Hematopoietic multipotent progenitor cell (in vitro differentiated cells): ENCODE results near the gene ZCCHC24. TPM values are rescaled to one million over a fixed set of nuclear protein-coding genes. Genes with fewer than 3 reads are reported as not detected.

ENCODE experiments used
- DNase-seq, 3 donors: peaks; one replicate each; pipeline ENCODE4 v3.0.0-alpha.2; 2011 to 2015; ENCODE audit warnings: low read depth in 2 of 3, low spot score in 2 of 3
- total RNA-seq: library from RNA; depleted of rRNA; stranded (reverse); fragments of >200 nt; gene quantifications from one replicate; pipeline ENCODE4 v1.2.3, GENCODE V29; 2012

Gene ZCCHC24
- total RNA-seq, 1 donor: 2.2 TPM

DNA sequence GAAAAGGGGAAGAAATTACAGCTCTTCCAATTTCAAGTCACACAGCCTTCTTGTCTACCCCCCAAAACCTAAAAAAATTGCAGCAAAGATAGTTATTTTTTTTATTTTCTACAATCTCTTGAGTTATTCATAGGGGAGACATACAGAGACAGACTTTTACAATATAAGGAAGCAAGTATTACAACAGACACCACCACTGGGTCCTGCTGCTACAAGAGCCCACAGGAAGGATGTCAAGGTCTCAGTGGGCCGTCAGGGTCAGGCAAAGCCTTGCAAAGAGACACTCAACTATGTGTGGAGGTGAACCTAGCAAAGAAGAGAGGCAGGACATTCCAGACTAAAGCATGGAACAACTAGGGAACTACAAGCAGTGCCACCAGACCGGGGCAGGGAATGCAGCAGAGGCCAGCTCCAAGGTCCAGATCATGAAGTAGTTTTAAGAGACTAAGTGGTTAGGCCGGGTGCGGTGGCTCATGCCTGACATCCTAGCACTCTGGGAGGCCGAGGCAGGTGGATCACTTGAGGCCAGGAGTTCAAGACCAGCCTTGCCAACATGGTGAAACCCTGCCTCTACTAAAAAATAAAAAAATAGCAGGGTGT lies 28.2 kb upstream of the ZCCHC24 start:
- peak in 1 of 3 donors; percentile 8 for DNase-seq

DNA sequence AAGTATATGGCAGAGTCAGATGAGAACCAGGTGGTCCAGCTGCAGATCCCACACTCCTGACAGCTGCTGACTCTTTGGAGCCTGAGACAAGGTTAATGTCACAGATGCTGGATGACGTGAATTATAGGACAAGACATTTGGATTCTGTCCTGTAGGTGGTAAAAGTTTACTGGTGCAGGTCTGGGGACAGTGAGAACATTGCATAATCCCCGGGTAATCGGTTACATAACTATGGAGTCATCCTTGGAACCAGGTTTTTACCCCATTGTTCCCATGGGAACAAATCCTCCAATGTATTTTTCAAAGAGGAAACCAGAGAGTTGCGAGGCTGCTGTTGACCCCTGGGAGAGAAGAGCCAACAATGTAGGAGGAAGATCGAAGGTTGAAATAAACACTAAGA lies 27.5 kb upstream of the ZCCHC24 start:
- DNase-seq: no peak

DNA sequence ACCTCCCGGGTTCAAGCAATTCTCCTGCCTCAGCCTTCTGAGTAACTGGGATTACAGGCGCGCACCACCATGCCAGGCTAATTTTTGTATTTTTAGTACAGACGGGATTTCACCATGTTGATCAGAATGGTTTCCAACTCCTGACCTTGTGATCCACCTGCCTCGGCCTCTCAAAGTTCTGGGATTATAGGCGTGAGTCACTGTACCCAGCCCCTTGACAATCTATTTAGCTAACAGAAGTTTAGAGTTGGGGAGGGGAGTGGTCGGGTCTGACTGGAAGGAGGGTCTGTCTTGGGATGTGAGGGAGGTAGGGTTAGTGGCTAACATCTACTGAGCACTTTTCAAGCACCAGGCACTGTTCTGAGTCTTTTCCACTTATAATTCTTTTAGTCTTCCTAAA lies 27.0 kb upstream of the ZCCHC24 start:
- no peak for DNase-seq

GRCh38 chr10:79471776-79472175 lies 26.4 kb upstream of the ZCCHC24 start:
- DNase-seq: no peak

- no peak for DNase-seq
These were observed 24.7 kb upstream of the ZCCHC24 start for GRCh38 chr10:79470096-79470495.

GRCh38 chr10:79468841-79469585 lies 23.6 kb upstream of the ZCCHC24 start:
- DNase-seq: no peak

GRCh38 chr10:79468015-79468560 lies 22.7 kb upstream of the ZCCHC24 start:
- no peak for DNase-seq

- no peak for DNase-seq
These were observed 19.9 kb upstream of the ZCCHC24 start for GRCh38 chr10:79465341-79465740.

DNA sequence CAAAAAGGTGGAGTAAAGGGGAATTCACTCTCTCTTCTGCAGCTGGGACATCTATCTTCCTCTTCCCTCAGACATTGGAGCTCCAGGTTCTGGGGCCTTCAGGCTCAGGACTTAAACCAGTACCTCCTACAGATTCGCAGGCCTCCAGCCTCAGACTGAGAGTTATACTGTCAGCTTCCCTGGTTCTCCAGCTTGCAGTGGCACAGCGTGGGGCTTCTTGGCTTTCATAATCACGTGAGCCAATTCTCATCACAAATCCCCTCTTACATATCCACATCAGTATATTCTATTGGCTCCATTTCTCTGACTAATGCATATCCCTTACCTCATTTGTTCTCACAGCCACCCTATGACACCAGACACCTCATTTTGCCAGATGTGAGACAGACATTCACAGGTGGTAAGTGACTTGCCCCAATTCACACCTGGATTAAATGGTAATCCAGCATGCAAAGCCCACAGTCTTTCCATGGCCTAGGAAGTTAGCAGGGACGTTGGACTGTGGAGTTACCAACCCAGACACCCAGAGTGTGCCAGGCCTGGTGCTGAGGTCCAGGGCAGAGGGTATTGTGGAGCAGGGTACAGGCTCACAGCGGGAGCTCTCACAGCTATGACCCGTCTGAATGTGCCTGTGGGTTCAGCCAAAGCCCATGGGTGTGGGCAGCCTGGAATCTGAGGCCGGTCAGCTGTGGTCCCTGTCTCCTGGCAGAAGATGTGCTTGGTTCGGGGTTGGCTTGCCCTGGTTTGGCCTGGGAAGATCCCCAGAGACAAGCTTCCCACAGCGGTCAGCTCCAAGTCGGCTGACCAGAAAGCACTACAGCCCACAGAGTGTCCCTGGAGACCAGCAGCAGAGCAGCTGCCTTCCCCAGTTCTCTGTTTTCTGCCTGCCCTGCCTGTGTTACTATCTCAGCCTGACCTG lies 18.4 kb upstream of the ZCCHC24 start:
- no peak for DNase-seq

GRCh38 chr10:79460687-79461086 lies 15.3 kb upstream of the ZCCHC24 start:
- DNase-seq: no peak

DNA sequence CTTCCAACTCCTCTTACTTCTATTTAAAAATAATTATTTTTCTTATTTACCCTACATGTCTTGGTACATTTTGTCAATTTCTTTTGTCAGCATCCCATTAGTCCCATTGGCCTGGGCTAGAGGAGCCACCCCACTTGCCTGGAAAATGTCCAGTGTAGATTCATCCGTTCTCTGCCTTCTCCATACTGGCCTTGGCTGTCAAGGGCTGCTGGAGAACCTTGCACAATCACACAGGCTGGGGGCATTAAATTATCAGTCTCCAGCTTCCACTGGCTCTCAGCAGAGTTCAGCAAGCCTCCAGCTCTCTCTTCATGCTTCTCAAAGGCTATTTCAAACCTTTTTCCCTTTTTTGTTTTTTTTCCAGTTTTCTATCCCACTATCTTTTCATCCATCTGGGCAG lies 13.8 kb upstream of the ZCCHC24 start:
- no peak for DNase-seq

- no peak for DNase-seq
These were observed 13.1 kb upstream of the ZCCHC24 start for GRCh38 chr10:79458483-79458882.

DNA sequence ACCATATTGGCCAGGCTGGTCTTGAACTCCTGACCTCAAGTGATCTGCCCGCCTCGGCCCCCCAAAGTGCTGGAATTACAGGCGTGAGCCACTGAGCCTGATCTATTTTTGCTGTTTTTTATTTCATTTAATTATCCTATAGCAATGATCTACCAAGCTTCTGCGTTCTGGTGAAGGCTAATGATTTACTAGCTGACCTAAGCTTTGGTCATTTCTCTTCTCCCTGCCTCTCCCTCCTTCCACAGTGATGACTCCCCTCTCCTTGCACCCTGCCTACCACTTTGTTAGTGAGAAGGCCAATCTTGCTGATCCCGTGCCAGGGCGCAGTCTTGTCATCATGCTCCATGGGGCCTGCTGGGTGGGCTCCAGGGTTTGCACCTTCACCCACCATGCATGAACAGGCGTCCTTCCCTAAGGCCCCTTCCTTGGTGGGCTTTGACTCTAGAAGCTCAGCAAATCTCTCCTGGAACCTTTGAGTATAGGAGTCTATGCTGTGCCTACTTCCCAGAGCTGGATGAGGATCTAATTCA lies 11.9 kb upstream of the ZCCHC24 start:
- DNase-seq: no peak

DNA sequence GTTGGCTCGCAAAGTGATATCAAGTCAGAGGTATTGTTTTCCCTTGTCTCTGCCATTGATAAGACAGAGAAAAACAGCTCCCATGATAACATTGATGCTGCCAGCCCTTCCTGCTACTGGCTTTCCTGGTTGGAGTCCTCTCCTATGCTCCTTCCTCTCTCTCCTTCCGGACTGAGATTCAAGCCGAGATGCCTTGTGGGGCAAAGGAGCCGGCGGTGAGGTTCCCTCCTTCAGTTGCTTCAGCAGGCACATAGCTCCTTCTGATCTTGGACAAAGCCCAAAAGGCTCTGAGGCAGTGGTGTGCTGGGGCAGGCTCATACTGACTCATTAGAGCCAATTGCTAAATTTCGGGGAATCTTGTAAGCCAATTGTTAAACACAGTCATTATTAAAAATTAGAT lies 8.8 kb upstream of the ZCCHC24 start:
- no peak for DNase-seq

- no peak for DNase-seq
These were observed 8.0 kb upstream of the ZCCHC24 start for GRCh38 chr10:79453392-79453791.

GRCh38 chr10:79452174-79452611 lies 6.8 kb upstream of the ZCCHC24 start:
- no peak for DNase-seq

GRCh38 chr10:79451046-79451699 lies 5.7 kb upstream of the ZCCHC24 start:
- DNase-seq: no peak

DNA sequence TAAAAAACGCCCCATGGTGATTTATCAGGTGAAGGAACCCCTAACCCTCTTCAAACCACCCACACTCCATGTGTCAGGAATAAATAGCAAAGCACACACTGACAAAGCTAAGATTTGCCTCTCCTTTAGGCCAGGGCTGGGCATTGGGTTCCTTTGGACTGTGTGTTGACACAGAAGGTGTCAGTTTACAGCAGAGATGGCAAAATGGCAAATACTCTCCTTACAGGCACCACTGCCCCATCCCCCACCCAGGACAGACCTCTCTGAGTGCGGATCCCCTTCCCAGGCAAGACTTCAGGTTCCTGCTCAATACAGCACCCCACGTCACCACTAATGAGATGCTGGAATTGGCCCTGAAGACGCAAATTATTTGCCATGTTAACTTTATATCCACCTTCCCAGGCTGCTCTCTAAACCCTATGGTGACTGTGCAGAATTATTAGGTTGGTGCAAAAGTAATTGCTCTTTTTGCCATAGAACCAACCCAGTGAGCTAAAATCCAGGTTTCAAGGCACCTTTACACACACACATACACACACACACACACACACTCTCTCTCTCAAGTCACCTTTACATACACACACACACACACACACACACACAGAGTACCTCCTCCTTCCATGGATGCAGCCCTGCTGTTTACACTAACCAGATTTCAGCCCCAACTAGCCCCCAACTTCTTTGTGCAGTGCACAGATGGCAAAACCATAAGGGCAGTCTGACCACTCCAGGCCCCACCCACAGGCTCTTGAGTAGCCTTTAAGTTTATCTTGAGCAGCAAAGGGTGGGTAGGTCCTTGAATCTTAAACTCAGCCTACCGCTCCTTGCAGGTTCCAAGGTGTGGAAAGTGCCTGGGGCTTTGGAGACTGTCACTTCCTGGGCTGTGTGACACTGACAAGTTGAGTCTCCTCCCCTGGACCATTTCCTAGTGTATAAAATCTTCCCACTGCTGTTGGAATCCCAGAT lies 4.0 kb upstream of the ZCCHC24 start:
- DNase-seq: no peak

DNA sequence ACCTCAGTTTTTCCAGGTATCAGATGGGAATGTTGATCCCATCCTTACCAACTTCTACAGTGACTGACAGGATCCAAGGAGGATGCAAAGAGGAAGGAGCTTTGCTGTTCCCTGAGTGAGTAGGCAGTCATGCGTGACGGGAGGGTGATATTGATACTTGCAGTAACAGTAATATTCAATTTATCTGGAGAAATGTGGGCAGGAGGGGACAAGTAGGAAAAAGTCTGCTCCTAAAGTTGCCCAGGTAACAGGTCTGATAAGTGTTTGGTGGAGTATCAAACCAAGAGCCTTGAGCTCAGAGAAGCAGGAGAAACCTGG lies 3.3 kb upstream of the ZCCHC24 start:
- no peak for DNase-seq
